ENCODE data around the gene NIPAL3. TPM values are rescaled to one million over a fixed set of nuclear protein-coding genes. Genes with fewer than 3 reads are reported as not detected.
"Not testable (repeated sequence)": the region's sequence is repeated elsewhere in the genome, so short reads cannot be mapped to it uniquely, and the experiment has no call there.

Gene NIPAL3
- total RNA-seq, 1 donor from 2014 or later: 35.5 TPM

- DNase-seq (ENCODE audit: low spot score): no peak
Observed at GRCh38 chr1:24421502-24421901, 5.9 kb downstream of the NIPAL3 start.

- no peak for DNase-seq (ENCODE audit: low spot score)
Observed at GRCh38 chr1:24424207-24424606, 8.6 kb downstream of the NIPAL3 start.

GRCh38 chr1:24424990-24425389 is 9.4 kb downstream of the NIPAL3 start:
- DNase-seq (ENCODE audit: low spot score): no peak

- DNase-seq (ENCODE audit: low spot score): no peak
Observed at GRCh38 chr1:24425441-24425840, 9.8 kb downstream of the NIPAL3 start.

GRCh38 chr1:24425922-24426321 is 10.3 kb downstream of the NIPAL3 start:
- no peak for DNase-seq (ENCODE audit: low spot score)

DNA sequence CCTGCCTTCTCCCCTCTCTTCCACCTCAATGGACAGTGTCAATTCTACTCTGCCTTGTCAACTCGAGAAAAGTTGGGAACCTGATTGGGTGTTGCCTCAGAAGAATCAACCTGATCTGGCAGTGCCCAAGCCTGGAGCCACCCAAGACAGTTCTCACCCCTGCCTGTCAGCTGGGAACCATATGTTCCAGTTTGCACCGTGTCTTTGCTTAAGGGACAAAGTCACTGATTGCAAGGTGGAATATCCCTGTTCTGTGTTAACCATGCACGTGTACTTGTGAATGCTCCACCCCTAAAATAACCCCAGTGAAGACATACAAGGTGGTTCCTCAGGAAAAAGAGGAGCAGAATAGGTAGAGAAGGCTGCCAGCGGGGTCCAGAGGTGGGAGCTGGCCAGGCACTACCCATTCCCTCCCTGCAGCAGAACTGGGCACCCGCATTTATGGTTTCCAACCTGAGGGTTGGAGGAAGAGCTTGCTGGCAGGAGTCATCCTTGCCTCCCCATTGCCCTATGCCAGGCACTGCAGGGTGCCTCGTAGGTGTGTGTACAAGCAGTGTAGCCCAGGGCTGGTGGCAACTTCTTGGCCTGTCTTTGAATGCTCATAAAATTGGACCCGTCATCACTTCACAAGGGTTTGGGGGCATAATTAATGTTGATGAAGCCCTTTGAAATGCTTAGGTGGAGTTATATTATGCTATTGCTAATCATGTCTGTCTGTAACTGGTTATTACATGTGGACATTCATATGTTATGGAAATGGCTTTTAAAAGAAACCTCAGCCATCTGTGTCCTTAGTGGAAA is 11.3 kb downstream of the NIPAL3 start:
- no peak for DNase-seq (ENCODE audit: low spot score)

- DNase-seq (ENCODE audit: low spot score): no peak
Observed at GRCh38 chr1:24427545-24427862, 11.9 kb downstream of the NIPAL3 start.

- DNase-seq (ENCODE audit: low spot score): no peak
Observed at GRCh38 chr1:24435782-24436365, 20.3 kb downstream of the NIPAL3 start.

- no peak for DNase-seq (ENCODE audit: low spot score)
Observed at GRCh38 chr1:24437631-24438396, 22.2 kb downstream of the NIPAL3 start.

- no peak for DNase-seq (ENCODE audit: low spot score)
Observed at GRCh38 chr1:24438423-24438901, 22.9 kb downstream of the NIPAL3 start.

DNA sequence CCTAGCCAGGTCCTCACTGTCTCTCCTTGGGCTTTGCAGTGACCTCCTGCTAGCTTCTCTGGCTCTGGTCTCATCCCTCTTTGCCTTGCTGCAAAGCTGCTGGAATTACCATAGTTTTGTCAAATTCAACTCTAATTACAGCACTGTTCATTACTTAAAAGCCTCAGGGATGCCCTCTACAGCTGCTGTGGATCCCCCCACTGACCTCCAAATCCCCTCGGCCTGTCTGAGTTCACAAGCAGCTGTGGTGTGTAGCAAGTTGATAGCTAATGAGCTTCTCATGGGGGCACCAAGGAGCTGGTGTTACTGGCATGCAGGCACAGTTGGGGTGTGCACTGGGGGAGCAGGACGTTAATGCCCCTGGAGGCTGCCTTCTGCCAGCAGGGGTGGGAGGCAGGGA is 24.8 kb downstream of the NIPAL3 start:
- no peak for DNase-seq (ENCODE audit: low spot score)

- no peak for DNase-seq (ENCODE audit: low spot score)
Observed at GRCh38 chr1:24441480-24441879, 25.9 kb downstream of the NIPAL3 start.

- DNase-seq (ENCODE audit: low spot score): no peak
Observed at GRCh38 chr1:24441996-24442668, 26.5 kb downstream of the NIPAL3 start.

DNA sequence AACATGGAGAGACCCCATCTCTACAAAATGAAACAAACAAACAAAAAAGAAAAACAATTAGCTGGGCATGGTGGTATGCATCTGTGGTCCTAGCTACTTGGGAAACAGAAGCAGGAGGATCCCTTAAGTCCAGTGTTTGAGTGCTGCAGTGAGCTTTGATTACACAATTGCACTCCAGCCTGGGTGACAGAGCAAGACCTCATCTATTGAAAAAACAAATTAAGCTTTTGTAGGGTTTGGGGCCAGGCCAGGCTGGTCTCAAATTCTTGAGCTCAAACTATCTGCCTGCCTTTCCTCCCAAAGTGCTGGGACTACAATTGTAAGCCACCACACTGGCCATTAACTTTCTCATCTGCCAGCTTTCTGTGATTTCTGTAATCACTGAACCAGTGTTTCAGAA is 27.2 kb downstream of the NIPAL3 start:
- no peak for DNase-seq (ENCODE audit: low spot score)

DNA sequence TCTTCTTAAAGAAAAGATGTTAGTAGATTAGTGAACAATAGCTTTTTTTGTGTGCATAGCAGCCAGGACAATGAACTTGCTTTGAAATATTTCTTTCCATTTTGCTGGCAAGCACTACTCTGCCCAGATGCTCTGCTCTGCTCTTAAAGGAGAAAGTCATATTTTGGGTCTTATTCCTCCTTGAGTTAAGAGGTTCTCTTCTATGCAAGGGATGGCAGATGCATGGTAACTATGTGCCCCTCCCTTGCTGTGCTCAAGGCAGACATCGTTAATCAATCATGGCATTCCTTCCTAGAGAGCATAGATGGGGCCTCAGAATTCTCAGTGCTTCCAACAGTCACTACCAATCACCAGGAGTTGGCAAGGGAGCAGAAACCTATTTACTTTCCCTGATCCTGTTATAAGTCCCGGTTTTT is 27.6 kb downstream of the NIPAL3 start:
- no peak for DNase-seq (ENCODE audit: low spot score)

GRCh38 chr1:24446446-24446845 is 30.8 kb downstream of the NIPAL3 start:
- not testable (repeated sequence) for DNase-seq (ENCODE audit: low spot score)

- no peak for DNase-seq (ENCODE audit: low spot score)
Observed at GRCh38 chr1:24450316-24450715, 34.7 kb downstream of the NIPAL3 start.

DNA sequence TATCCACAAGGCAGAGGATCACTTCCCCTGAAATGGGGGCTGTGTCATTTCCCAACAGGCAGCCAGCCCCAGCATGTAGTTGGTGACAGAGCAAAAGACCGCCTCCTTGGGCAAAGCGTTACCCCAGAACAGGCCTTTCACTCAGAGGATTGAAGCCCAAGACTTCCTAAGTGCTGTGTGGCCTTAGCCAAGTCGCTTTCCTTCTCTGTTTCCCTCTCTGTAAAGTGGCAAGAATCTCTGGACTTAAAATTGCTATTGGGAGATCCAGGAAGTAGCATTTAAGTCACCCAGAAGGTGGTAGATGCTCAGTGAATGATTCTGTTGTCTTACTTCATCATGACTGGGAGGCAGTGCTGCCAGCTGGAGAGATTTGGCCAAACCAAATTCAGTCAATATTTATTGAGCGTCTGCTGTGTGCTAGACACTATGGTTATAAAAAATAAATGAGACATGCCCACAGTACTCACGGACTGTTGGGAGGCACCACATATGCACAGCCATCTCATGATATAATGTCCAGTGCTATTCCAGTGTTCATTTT is 35.3 kb downstream of the NIPAL3 start:
- DNase-seq (ENCODE audit: low spot score): no peak

GRCh38 chr1:24451746-24452145 is 36.1 kb downstream of the NIPAL3 start:
- no peak for DNase-seq (ENCODE audit: low spot score)

DNA sequence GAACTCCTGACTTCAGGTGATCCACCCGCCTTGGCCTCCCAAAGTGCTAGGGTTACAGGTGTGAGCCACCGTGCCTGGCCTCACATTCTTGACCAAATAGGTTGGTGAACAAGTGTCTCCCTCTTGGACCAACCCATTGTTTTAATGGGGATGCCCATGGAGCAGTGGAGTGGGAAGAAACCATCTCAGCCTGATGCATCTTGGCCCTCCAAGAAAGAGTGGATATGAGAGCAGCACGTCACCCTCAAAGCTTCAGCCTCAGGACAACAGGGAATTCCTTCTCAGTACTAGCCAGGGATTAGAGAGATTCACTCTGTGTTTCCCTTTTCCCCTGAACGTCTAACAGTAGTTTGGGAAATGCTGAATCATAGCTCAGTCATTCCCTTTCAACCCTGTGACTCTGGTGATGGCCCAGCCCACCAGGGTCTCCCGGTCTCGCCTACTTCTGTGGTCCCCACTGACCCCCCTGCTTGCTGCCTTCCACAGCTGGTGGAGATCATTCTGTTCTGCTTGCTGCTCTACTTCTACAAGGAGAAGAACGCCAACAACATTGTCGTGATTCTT is 37.4 kb downstream of the NIPAL3 start:
- no peak for DNase-seq (ENCODE audit: low spot score)

- no peak for DNase-seq (ENCODE audit: low spot score)
Observed at GRCh38 chr1:24454673-24455072, 39.1 kb downstream of the NIPAL3 start.

DNA sequence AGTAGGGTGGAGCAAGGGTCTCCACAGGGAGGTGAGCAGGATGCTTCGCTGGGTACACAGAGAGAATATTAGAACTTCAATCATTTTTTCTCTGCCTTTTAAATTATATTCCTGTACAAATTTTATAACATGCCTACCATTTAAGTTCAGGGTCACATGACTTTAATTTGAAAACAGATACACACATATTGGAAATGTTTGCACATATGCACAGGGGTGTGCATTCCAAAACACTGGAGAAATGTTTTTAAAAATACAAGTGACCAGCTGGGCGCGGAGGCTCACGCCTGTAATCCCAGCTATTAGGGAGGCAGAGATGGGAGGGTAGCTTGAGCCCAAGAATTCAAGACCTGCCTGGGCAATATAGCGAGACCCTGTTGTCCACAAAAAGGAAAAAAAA is 39.7 kb downstream of the NIPAL3 start:
- no peak for DNase-seq (ENCODE audit: low spot score)

All from ureter (tissue), 1 donor.